ENCODE data around the gene CHAF1A. TPM values are rescaled to one million over a fixed set of nuclear protein-coding genes. Genes with fewer than 3 reads are reported as not detected.

The CHAF1A gene
- polyA plus RNA-seq, 3 donors: 23.6 to 26.1 (median 24.3) TPM

- no peak for DNase-seq
Observed at GRCh38 chr19:4376991-4377781, 25.3 kb upstream of the CHAF1A start.

- DNase-seq: no peak
Observed at GRCh38 chr19:4378886-4379285, 23.6 kb upstream of the CHAF1A start.

- no peak for DNase-seq
Observed at GRCh38 chr19:4379383-4380253, 22.8 kb upstream of the CHAF1A start.

- DNase-seq: no peak
Observed at GRCh38 chr19:4380254-4380727, 22.1 kb upstream of the CHAF1A start.

- DNase-seq: no peak
Observed at GRCh38 chr19:4385291-4386040, 17.0 kb upstream of the CHAF1A start.

- no peak for DNase-seq
Observed at GRCh38 chr19:4386041-4386782, 16.2 kb upstream of the CHAF1A start.

GRCh38 chr19:4388337-4389063 lies 13.9 kb upstream of the CHAF1A start:
- DNase-seq: no peak

GRCh38 chr19:4389064-4389375 lies 13.4 kb upstream of the CHAF1A start:
- no peak for DNase-seq

GRCh38 chr19:4389511-4390016 lies 12.9 kb upstream of the CHAF1A start:
- DNase-seq: no peak

- DNase-seq: no peak
Observed at GRCh38 chr19:4390017-4390566, 12.3 kb upstream of the CHAF1A start.

- DNase-seq: no peak
Observed at GRCh38 chr19:4390567-4391305, 11.7 kb upstream of the CHAF1A start.

- DNase-seq: no peak
Observed at GRCh38 chr19:4391306-4391693, 11.1 kb upstream of the CHAF1A start.

- no peak for DNase-seq
Observed at GRCh38 chr19:4391701-4392483, 10.5 kb upstream of the CHAF1A start.

- no peak for DNase-seq
Observed at GRCh38 chr19:4393947-4394590, 8.4 kb upstream of the CHAF1A start.

GRCh38 chr19:4396949-4397783 lies 5.3 kb upstream of the CHAF1A start:
- no peak for DNase-seq

- DNase-seq: no peak
Observed at GRCh38 chr19:4399812-4400134, 2.7 kb upstream of the CHAF1A start.

- DNase-seq: peak; percentile 92
Observed at GRCh38 chr19:4400135-4400936, 2.1 kb upstream of the CHAF1A start, which contains the start of gene SH3GL1. Gene SH3GL1 (minus strand): TSS chr19:4400547. CDS start chr19:4400368, 179 bp downstream.
